ENCODE data around the gene CSRP3. TPM values are rescaled to one million over a fixed set of nuclear protein-coding genes. Genes with fewer than 3 reads are reported as not detected.

CSRP3 gene
- total RNA-seq = not detected

DNA sequence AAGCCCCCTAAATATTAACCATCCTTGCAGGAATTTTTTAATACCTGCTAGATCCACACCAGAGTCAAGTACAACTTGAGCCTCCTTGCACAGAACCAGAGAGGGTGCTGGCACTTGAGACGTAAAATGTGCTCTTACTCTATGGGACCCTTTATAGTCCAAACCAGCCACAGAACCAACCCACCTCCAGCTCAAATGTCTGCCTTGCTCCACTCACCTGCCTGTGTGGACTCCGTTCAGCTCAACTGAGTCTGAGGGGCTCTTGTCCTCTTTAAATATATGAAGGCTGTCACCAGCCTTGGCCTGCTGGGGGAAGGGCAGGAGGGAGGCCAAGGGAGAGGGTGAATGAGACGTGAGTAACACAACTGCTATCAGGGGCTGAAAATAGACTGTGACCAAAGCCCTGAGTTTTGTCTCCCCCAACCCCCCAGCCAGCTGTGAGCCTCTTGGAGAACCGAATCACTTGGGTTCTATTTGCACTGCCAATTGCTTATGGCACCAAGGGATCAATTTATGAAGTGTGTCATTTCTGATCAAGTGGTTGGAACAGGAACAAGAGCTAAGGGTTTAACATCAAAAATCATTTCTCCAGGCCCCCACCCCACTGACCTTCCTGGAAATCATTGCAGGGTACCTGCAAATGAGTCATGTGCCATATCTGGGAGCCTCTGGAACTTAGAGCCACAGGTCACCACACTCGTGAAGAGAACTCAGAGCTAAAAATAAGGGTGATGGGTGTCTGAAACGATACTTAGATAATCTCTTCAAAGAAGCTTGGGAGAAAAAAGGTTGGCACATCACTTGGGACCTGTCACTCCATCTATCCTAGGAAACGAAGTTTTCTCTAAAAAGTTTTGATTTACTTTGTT is at the start of gene CSRP3:
CSRP3 (minus strand) TSS at position 247 of the 869 bp plus-strand sequence. CDS start 9,535 bp downstream, outside the sequence.
- no peak within 1 kb of the TSS for H3K27ac ChIP-seq
- H3K27me3 ChIP-seq = no peaks in the 10 kb centered on the region
- TF ChIP-seq, protein P1, sequence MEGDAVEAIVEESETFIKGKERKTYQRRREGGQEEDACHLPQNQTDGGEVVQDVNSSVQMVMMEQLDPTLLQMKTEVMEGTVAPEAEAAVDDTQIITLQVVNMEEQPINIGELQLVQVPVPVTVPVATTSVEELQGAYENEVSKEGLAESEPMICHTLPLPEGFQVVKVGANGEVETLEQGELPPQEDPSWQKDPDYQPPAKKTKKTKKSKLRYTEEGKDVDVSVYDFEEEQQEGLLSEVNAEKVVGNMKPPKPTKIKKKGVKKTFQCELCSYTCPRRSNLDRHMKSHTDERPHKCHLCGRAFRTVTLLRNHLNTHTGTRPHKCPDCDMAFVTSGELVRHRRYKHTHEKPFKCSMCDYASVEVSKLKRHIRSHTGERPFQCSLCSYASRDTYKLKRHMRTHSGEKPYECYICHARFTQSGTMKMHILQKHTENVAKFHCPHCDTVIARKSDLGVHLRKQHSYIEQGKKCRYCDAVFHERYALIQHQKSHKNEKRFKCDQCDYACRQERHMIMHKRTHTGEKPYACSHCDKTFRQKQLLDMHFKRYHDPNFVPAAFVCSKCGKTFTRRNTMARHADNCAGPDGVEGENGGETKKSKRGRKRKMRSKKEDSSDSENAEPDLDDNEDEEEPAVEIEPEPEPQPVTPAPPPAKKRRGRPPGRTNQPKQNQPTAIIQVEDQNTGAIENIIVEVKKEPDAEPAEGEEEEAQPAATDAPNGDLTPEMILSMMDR (IDR thresholded peaks at IDR 0.05) = no peak
- TF ChIP-seq POLR2A (IDR thresholded peaks at IDR 0.05) = no peak
- no peaks in the 10 kb centered on the region for H3K4me1 ChIP-seq
- H3K4me3 ChIP-seq = no peak within 1 kb of the TSS
- DNase-seq = no peak
- H3K9me3 ChIP-seq = no peaks in the 10 kb centered on the region
- no peaks in the 10 kb centered on the region for H3K36me3 ChIP-seq

DNA sequence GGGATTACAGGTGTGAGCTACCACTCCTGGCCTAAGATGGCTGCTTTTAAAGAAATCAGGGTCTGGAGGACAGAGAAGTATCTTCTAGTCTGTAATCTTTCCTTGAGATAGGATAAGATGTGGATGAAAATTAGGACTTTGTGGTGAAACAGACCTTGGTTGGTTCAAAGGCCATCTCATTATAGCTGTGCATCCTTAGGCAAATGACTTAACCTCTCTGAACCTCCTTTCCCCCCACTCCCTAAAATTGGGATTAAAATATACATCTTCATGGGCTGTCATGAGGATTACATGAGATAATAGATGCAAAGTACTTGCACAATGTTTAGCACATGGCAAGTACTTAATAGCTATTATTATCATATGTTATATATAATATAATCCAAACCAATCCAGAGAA is 49.8 kb upstream of the CSRP3 start:
- Histone ChIP-seq H3K4me3 (no peak overlapping the region), H3K27ac (no peak overlapping the region), H3K9me3 (no peaks in the 10 kb centered on the region), H3K4me1 (no peaks in the 10 kb centered on the region), H3K27me3 (no peaks in the 10 kb centered on the region), H3K36me3 (no peaks in the 10 kb centered on the region)
- no peak for DNase-seq
- TF ChIP-seq, protein P1 (IDR thresholded peaks at IDR 0.05) = no peak
- TF ChIP-seq POLR2A (IDR thresholded peaks at IDR 0.05) = no peak

DNA sequence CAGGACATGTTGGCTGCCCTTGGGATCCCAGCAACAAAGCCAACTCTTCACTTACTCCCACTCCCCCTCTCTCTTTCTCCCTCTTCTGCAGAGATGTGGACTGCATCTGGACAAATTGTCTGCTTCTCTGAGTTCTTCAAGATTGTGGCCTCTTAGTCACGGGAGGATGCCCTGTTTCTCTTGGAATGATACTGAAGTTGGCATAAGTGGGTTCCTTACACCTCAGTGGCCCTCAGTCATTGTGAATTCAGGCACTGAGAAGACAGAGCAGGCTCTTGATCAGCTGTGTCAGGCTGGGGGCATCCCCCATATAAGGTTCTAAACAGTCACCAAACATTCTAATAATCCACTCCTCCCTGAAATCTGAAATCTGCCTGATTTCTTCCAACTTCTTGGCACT is 45.0 kb upstream of the CSRP3 start:
- no peak overlapping the region for H3K27ac ChIP-seq
- H3K4me1 ChIP-seq = peaks cover 0 to 10% (median 7%) of the 10 kb centered on the region in 4 donors
- DNase-seq = no peak
- no peaks in the 10 kb centered on the region for H3K36me3 ChIP-seq
- peaks cover 0 to 9% of the 10 kb centered on the region in 2 donors for H3K27me3 ChIP-seq
- TF ChIP-seq POLR2A (IDR thresholded peaks at IDR 0.05) = no peak
- TF ChIP-seq, protein P1 (IDR thresholded peaks at IDR 0.05) = no peak
- no peaks in the 10 kb centered on the region for H3K9me3 ChIP-seq
- no peak overlapping the region for H3K4me3 ChIP-seq

DNA sequence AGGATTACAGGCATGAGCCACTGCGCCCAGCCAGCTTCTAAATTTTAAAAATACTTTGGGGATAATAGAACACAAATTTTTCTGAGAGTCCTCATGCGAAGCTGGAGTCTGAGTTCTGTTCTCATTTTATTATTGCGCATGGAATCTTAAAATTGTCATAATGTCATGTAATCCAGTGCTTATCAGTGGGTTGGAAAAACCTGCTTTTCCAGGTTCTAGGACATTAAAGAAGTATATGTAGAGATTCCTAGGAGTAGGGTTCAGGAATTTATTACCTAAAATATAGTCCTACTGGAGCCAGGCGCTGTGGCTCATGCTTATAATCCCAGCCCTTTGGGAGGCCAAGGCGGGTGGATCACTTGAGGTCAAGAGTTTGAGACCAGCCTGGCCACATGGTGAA is 43.6 kb upstream of the CSRP3 start:
- peaks cover 0 to 9% of the 10 kb centered on the region in 2 donors for H3K27me3 ChIP-seq
- H3K4me1 ChIP-seq = peaks cover 0 to 18% (median 14%) of the 10 kb centered on the region in 4 donors
- H3K27ac ChIP-seq = no peak overlapping the region
- no peaks in the 10 kb centered on the region for H3K36me3 ChIP-seq
- no peak for DNase-seq
- no peaks in the 10 kb centered on the region for H3K9me3 ChIP-seq
- no peak overlapping the region for H3K4me3 ChIP-seq
- TF ChIP-seq, protein P1 (IDR thresholded peaks at IDR 0.05) = no peak
- TF ChIP-seq POLR2A (IDR thresholded peaks at IDR 0.05) = no peak

DNA sequence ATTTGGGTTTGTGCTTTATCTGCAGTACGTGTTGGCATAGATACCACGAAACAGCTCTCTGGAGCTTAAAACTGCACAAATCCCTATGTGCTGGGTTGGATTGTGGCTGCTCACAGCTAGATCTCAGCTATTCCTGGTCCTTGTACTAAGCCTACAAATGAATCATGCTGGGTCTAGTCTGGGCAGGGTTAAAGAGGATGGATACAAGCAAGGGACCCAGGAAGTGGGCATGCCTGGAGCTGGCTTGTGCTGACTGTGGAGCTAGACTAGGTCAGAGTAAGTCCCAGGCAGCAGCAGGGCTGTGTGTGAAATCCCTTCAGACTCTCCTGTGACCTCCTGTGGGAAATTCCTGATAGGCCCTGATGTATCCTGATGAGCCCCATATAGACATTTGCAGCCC is 42.8 kb upstream of the CSRP3 start:
- Histone ChIP-seq H3K27ac (no peak overlapping the region), H3K9me3 (no peaks in the 10 kb centered on the region), H3K4me3 (no peak overlapping the region), H3K27me3 (peaks cover 0 to 9% of the 10 kb centered on the region in 2 donors), H3K36me3 (no peaks in the 10 kb centered on the region), H3K4me1 (peaks cover 0 to 18% (median 14%) of the 10 kb centered on the region in 4 donors)
- DNase-seq = no peak
- TF ChIP-seq POLR2A (IDR thresholded peaks at IDR 0.05) = no peak
- TF ChIP-seq, protein P1 (IDR thresholded peaks at IDR 0.05) = no peak
